ENCODE results near the gene ABHD15.

ABHD15 gene

GRCh38 chr17:29566473-29567303 is at the start of gene ABHD15:
Gene ABHD15 (minus strand): TSS chr17:29567037. CDS start chr17:29566966, 71 bp downstream.
- no peak for FAIRE-seq

- no peak for FAIRE-seq
These were observed 48.9 kb upstream of the ABHD15 start for GRCh38 chr17:29615492-29616299.

- FAIRE-seq, result no peak
These were observed 48.2 kb upstream of the ABHD15 start for GRCh38 chr17:29615048-29615385.

- FAIRE-seq, result no peak
These were observed 47.7 kb upstream of the ABHD15 start for GRCh38 chr17:29614349-29615047.

GRCh38 chr17:29613856-29614255 is 47.0 kb upstream of the ABHD15 start:
- no peak for FAIRE-seq

GRCh38 chr17:29613352-29613837 is 46.6 kb upstream of the ABHD15 start:
- no peak for FAIRE-seq

GRCh38 chr17:29612404-29613280 is 45.8 kb upstream of the ABHD15 start:
- FAIRE-seq, result no peak

- FAIRE-seq, result no peak
These were observed 45.2 kb upstream of the ABHD15 start for GRCh38 chr17:29612094-29612403.

GRCh38 chr17:29611351-29612093 is 44.7 kb upstream of the ABHD15 start:
- FAIRE-seq, result no peak

- no peak for FAIRE-seq
These were observed 43.6 kb upstream of the ABHD15 start for GRCh38 chr17:29610395-29610794.

DNA sequence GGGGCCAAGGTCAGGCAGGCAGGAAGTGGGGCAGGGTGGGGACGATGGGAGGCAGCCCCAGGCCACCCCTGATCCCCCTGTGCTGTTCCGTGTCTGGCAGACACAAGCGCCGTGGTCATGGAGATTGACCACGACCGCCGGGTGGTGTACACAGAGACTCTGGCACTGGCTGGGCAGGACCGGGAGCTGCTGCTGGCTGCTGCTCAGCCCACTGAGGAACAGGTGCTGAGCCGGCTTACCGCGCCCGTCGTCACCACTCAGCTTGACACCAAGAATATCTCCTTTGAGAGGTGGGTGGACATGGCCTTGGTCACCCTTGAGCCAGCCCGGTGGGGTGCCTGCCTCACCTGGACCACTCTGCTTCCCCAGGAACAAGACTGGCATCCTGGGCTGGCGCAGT is 42.1 kb upstream of the ABHD15 start:
- FAIRE-seq, result no peak

DNA sequence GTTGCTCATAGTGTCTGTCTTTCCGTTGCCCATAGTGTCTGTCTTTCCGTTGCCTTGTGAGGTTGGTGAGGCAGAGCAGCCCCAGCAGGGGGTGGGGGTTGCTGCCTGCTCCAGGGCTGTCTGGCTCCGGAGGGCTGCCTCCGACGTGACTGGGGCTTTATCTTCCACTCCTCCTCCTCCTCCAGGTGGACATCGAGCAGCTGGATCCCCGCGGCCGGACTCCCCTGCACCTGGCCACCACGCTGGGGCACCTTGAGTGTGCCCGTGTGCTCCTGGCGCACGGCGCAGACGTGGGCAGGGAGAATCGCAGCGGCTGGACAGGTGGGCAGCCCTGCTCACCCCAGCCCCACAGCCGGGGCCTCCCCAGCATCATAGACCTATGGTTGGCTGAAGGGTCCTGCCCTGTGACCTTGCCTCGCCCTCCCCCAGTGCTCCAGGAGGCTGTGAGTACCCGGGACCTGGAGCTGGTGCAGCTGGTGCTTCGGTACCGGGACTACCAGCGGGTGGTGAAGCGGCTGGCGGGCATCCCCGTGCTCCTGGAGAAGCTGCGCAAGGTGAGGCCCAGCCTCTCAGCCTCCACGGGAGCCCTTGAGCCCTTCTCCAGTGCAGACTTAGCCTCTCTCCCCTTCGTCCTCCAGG is 40.8 kb upstream of the ABHD15 start:
- FAIRE-seq, result no peak

- FAIRE-seq, result no peak
These were observed 36.4 kb upstream of the ABHD15 start for GRCh38 chr17:29603109-29603674.

GRCh38 chr17:29597361-29598172 is 30.7 kb upstream of the ABHD15 start:
- no peak for FAIRE-seq

- no peak for FAIRE-seq
These were observed 30.0 kb upstream of the ABHD15 start for GRCh38 chr17:29596811-29597210.

DNA sequence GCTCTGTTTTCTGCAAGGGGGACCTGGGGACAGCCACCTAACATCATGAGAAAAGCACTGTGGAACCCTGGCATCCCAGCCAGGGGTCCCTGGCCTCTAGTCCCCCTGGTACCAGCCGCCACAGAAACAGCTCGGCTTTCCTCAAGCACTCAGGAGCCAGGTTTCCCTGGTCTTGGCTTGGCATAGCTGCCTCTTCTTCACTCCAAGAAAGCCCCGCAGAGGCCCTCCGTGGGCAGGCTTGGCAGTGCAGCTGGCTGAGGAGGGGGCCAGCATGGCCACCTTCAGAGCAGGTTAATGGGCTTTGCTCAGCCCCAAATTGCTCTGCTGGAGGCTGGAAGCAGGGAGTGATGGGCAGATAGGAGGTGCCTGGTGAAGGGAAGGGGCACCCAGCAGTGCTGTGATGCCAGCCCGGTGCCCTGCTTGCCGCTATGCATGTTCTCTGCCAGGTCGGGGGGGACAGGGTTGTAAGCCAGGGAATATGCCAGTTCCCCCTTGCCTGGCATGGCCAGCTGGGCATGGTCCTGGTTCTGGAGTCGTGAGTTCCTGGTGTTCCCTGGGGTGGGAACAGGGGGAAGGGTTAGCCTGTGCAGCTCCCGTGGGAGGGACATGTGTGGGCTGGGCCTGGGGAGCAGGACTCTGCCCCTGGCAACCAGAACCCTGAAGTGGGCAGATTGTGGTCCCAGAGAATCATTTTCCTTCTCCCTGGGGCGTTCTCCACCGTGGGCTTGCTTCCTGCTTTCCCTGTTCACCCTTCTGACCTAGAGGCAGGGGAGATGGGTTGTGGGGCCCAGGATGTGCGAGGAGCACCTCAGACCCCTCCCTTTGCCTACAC is 29.3 kb upstream of the ABHD15 start:
- no peak for FAIRE-seq

GRCh38 chr17:29595107-29595942 is 28.5 kb upstream of the ABHD15 start:
- FAIRE-seq, result no peak

DNA sequence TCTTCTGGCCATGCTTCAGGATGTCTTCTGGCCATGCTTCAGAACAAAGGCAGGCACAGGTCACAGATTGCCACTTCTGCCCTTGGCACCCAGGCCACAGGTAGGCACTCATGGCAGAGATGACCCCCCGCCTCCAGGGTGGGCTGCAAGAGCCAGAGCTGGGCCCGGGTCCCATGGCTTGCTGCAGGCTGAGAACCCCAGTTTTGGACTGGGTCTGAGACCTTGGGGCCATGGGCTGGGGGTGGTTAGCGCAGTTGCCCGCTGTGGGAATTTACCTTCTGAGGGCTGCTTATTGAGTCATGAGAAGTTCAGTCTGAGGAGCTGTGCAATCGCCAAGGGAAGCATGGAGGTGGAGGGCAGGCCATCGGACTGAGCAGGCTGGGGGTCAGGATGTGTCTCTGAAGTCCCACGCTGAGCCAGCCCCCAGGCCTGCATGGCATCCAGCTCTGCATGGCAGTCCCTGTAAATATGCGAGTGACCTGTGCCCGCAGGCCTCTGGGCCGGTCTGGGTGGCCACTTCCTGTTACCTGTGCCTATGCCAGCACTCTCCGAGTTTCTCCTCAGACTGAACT is 27.8 kb upstream of the ABHD15 start:
- no peak for FAIRE-seq
